Keratinocyte (primary cell): ENCODE data around the gene TXK. TPM values are rescaled to one million over a fixed set of nuclear protein-coding genes. Genes with fewer than 3 reads are reported as not detected.
A peak's percentile ranks its signal among the peaks of the same experiment; 100 is the strongest.

Source experiments
- DNase-seq: peaks from one replicate; pipeline ENCODE4 v3.0.0-alpha.2; 2011; ENCODE audit warnings: low read depth, missing footprints, low spot score
- FAIRE-seq: peaks from 2 replicates; lab custom pipeline; 2011; peaks lifted over from hg19 to GRCh38; lab: Jason Lieb, UNC
- H2AFZ ChIP-seq: 2 replicates; pipeline ENCODE4 v1.6.0; 2012; ENCODE audit warnings: low read length, control low read depth, inconsistent platforms; ENCODE audit not compliant: control insufficient read depth
- H3K27ac ChIP-seq: 2 replicates; pipeline ENCODE4 v1.5.1; 2011; ENCODE audit warnings: low read length; ENCODE audit not compliant: control insufficient read depth, insufficient read depth
- H3K27me3 ChIP-seq: 3 replicates; pipeline ENCODE4 v1.6.0; 2011; ENCODE audit warnings: low read length; ENCODE audit not compliant: control insufficient read depth, insufficient read depth; ENCODE audit errors: extremely low read depth
- H3K36me3 ChIP-seq, 2 experiments: 2 replicates in 1 of 2; 3 replicates in 1 of 2; pipeline ENCODE4 v1.5.1; 2011; ENCODE audit warnings: low read length in 2 of 2, mild to moderate bottlenecking in 1 of 2; ENCODE audit not compliant: control insufficient read depth in 2 of 2, insufficient read depth in 2 of 2; ENCODE audit errors: extremely low read depth in 1 of 2
- H3K4me1 ChIP-seq: 3 replicates; pipeline ENCODE4 v1.5.1; 2011; ENCODE audit warnings: low read length; ENCODE audit not compliant: control insufficient read depth, insufficient read depth; ENCODE audit errors: extremely low read depth
- H3K4me2 ChIP-seq: 3 replicates; pipeline ENCODE4 v1.6.0; 2011; ENCODE audit warnings: low read depth, low read length; ENCODE audit not compliant: control insufficient read depth, insufficient read depth; ENCODE audit errors: extremely low read depth
- H3K4me3 ChIP-seq, 3 experiments: fragments of 200-600 bp in 1 of 3; sonication (generic) in 1 of 3; 2 replicates in 2 of 3; 3 replicates in 1 of 3; pipeline ENCODE4 v1.5.1; 2011 to 2016; ENCODE audit warnings: low read length in 3 of 3, mild to moderate bottlenecking in 3 of 3, control low read depth in 2 of 3, inconsistent platforms in 1 of 3, low read depth in 1 of 3, mixed read lengths in 1 of 3, mixed run types in 1 of 3, moderate library complexity in 1 of 3; ENCODE audit not compliant: control insufficient read depth in 2 of 3, insufficient read depth in 2 of 3; ENCODE audit errors: extremely low read depth in 1 of 3
- H3K79me2 ChIP-seq: 2 replicates; pipeline ENCODE4 v1.6.0; 2012; ENCODE audit warnings: low read length; ENCODE audit not compliant: control insufficient read depth, insufficient read depth
- H3K9ac ChIP-seq: 3 replicates; pipeline ENCODE4 v1.6.0; 2011; ENCODE audit warnings: low read length; ENCODE audit not compliant: control insufficient read depth, insufficient read depth; ENCODE audit errors: extremely low read depth
- H3K9me1 ChIP-seq: 3 replicates; pipeline ENCODE4 v1.6.0; 2011; ENCODE audit warnings: low read length; ENCODE audit not compliant: control insufficient read depth, insufficient read depth; ENCODE audit errors: extremely low read depth
- H3K9me3 ChIP-seq: 2 replicates; pipeline ENCODE4 v1.5.1; 2012; ENCODE audit warnings: low read depth, low read length; ENCODE audit not compliant: control insufficient read depth
- H4K20me1 ChIP-seq: 3 replicates; pipeline ENCODE4 v1.6.0; 2011; ENCODE audit warnings: low read length; ENCODE audit not compliant: control insufficient read depth, insufficient read depth; ENCODE audit errors: extremely low read depth
- CTCF ChIP-seq, 3 experiments: IDR thresholded peaks in 1 of 3; conservative IDR thresholded peaks in 1 of 3; optimal IDR thresholded peaks in 1 of 3; 2 replicates in 2 of 3; 3 replicates in 1 of 3; pipeline versions ENCODE3 to v1.5.1; 2011; ENCODE audit warnings: low read length in 3 of 3, mild to moderate bottlenecking in 3 of 3, moderate library complexity in 2 of 3, control low read depth in 1 of 3, inconsistent platforms in 1 of 3; ENCODE audit not compliant: insufficient read depth in 2 of 3; ENCODE audit errors: extremely low read depth in 1 of 3
- EZH2 ChIP-seq: IDR thresholded peaks from one replicate; pipeline ENCODE4 v1.6.1; 2012; ENCODE audit warnings: inconsistent platforms, mild to moderate bottlenecking, low read length, moderate library complexity
- dilution Hi-C: fragments of 300-500 bp; cut with MboI; formaldehyde crosslinking; loops from one replicate; pipeline ENCODE4 v1.7.0; 2020; ENCODE audit warnings: low sequenced_read_pairs; ENCODE audit not compliant: extremely low pct_ligation_motif_present
- polyA plus RNA-seq, 5 experiments: library from polyadenylated mRNA; depleted of rRNA in 3 of 5; stranded (reverse) in 3 of 5; stranded (forward) in 1 of 5; unstranded in 1 of 5; fragments of >200 nt; gene quantifications; 1 replicate in 1 of 5; 2 replicates in 3 of 5; 3 replicates in 1 of 5; pipeline versions ENCODE4 v1.2.1 to v1.2.3, GENCODE V29; 2011 to 2012; ENCODE audit warnings: missing spikeins in 2 of 5, low read depth in 1 of 5, low replicate concordance in 1 of 5

TXK gene
- polyA plus RNA-seq, 1 donor (not counting 4 experiments of a cell fraction or from before 2014, with no cell fraction given) = 0.12 TPM

- no peak for DNase-seq
- H3K79me2 ChIP-seq = no peaks in the 10 kb centered on the region
- H3K9me3 ChIP-seq = no peaks in the 10 kb centered on the region
- no peaks in the 10 kb centered on the region for H3K9me1 ChIP-seq
- no peak overlapping the region for H2AFZ ChIP-seq
- peaks cover 3 to 7% of the 10 kb centered on the region in 2 experiments for H3K36me3 ChIP-seq
- peak; percentile 34 for FAIRE-seq
- TF ChIP-seq EZH2 (no peak), CTCF (optimal IDR thresholded peaks at IDR 0.05 in 1 of 3, IDR thresholded peaks at IDR 0.05 in 1 of 3, conservative IDR thresholded peaks at IDR 0.05 in 1 of 3; ENCODE audit: extremely low read depth in 1 of 3, insufficient read depth in 2 of 3, low read length in 3 of 3) (no peak)
- H3K9ac ChIP-seq = no peak overlapping the region
- H3K4me3 ChIP-seq = no peak overlapping the region
- no peaks in the 10 kb centered on the region for H3K27me3 ChIP-seq
- no peak overlapping the region for H3K4me2 ChIP-seq
- no peaks in the 10 kb centered on the region for H3K4me1 ChIP-seq
- H3K27ac ChIP-seq = no peak overlapping the region
- dilution Hi-C loops = no loop called here
- no peaks in the 10 kb centered on the region for H4K20me1 ChIP-seq
These were observed 95.4 kb downstream of the TXK start for GRCh38 chr4:48038666-48039065.

- TF ChIP-seq CTCF (optimal IDR thresholded peaks at IDR 0.05 in 1 of 3, IDR thresholded peaks at IDR 0.05 in 1 of 3, conservative IDR thresholded peaks at IDR 0.05 in 1 of 3; ENCODE audit: extremely low read depth in 1 of 3, insufficient read depth in 2 of 3, low read length in 3 of 3) (no peak), EZH2 (no peak)
These were observed 97.0 kb downstream of the TXK start for GRCh38 chr4:48037117-48037462.

More at GRCh38 chr4:48037117-48037462, 97.0 kb downstream of the TXK start:
- Histone ChIP-seq H4K20me1 (no peaks in the 10 kb centered on the region), H3K4me3 (no peak overlapping the region), H3K9me1 (no peaks in the 10 kb centered on the region), H3K4me2 (no peak overlapping the region), H3K27me3 (no peaks in the 10 kb centered on the region), H3K27ac (no peak overlapping the region), H3K9ac (no peak overlapping the region), H3K9me3 (no peaks in the 10 kb centered on the region), H3K36me3 (peaks cover 3 to 7% of the 10 kb centered on the region in 2 experiments), H2AFZ (no peak overlapping the region), H3K4me1 (no peaks in the 10 kb centered on the region), H3K79me2 (no peaks in the 10 kb centered on the region)
- no peak for DNase-seq
- no peak for FAIRE-seq
- dilution Hi-C loops = no loop called here
